ENCODE data around the gene PCDH9.

The PCDH9 gene

GRCh38 chr13:66322193-66322740, 907.9 kb downstream of the PCDH9 start:
- no peak for TF ChIP-seq CTCF (IDR thresholded peaks at IDR 0.05; ENCODE audit: low read depth, low read length)
- no peak for DNase-seq (ENCODE audit: low read depth, low spot score)
- in situ Hi-C loops (cut with HindIII; ENCODE audit: low sequenced_read_pairs): no loop called here
- no peak overlapping the region for H3K4me3 ChIP-seq (ENCODE audit: low read depth, low read length)

GRCh38 chr13:66314911-66315310, 915.2 kb downstream of the PCDH9 start:
- no peak for DNase-seq (ENCODE audit: low read depth, low spot score)
- in situ Hi-C loops (cut with HindIII; ENCODE audit: low sequenced_read_pairs): no loop called here
- H3K4me3 ChIP-seq (ENCODE audit: low read depth, low read length): no peak overlapping the region
- TF ChIP-seq CTCF (IDR thresholded peaks at IDR 0.05; ENCODE audit: low read depth, low read length): no peak

- in situ Hi-C loops (cut with HindIII; ENCODE audit: low sequenced_read_pairs): no loop called here
- peak; percentile 50 for DNase-seq (ENCODE audit: low read depth, low spot score)
- H3K4me3 ChIP-seq (ENCODE audit: low read depth, low read length): no peak overlapping the region
- no peak for TF ChIP-seq CTCF (IDR thresholded peaks at IDR 0.05; ENCODE audit: low read depth, low read length)
Observed at GRCh38 chr13:66313413-66313812, 916.7 kb downstream of the PCDH9 start.

GRCh38 chr13:66312312-66313087, 917.6 kb downstream of the PCDH9 start:
- in situ Hi-C loops (cut with HindIII; ENCODE audit: low sequenced_read_pairs): no loop called here
- TF ChIP-seq CTCF (IDR thresholded peaks at IDR 0.05; ENCODE audit: low read depth, low read length): no peak
- peak; percentile 92 for DNase-seq (ENCODE audit: low read depth, low spot score)
- no peak overlapping the region for H3K4me3 ChIP-seq (ENCODE audit: low read depth, low read length)

- H3K4me3 ChIP-seq (ENCODE audit: low read depth, low read length): no peak overlapping the region
Observed at GRCh38 chr13:66305961-66306617, 924.0 kb downstream of the PCDH9 start.

GRCh38 chr13:66301482-66301881, 928.7 kb downstream of the PCDH9 start:
- in situ Hi-C loops (cut with HindIII; ENCODE audit: low sequenced_read_pairs): no loop called here
- H3K4me3 ChIP-seq (ENCODE audit: low read depth, low read length): no peak overlapping the region
- TF ChIP-seq CTCF (IDR thresholded peaks at IDR 0.05; ENCODE audit: low read depth, low read length): no peak
- DNase-seq (ENCODE audit: low read depth, low spot score): no peak

More at GRCh38 chr13:66305961-66306617, 924.0 kb downstream of the PCDH9 start:
- no peak for DNase-seq (ENCODE audit: low read depth, low spot score)
- no peak for TF ChIP-seq CTCF (IDR thresholded peaks at IDR 0.05; ENCODE audit: low read depth, low read length)
- in situ Hi-C loops (cut with HindIII; ENCODE audit: low sequenced_read_pairs): no loop called here

All from astrocyte of the spinal cord (primary cell).